Measurements from ENCODE around the gene FASTK. TPM values are rescaled to one million over a fixed set of nuclear protein-coding genes. Genes with fewer than 3 reads are reported as not detected.
A peak's percentile ranks its signal among the peaks of the same experiment; 100 is the strongest.

FASTK gene
- total RNA-seq, 1 donor: 87.6 TPM

DNA sequence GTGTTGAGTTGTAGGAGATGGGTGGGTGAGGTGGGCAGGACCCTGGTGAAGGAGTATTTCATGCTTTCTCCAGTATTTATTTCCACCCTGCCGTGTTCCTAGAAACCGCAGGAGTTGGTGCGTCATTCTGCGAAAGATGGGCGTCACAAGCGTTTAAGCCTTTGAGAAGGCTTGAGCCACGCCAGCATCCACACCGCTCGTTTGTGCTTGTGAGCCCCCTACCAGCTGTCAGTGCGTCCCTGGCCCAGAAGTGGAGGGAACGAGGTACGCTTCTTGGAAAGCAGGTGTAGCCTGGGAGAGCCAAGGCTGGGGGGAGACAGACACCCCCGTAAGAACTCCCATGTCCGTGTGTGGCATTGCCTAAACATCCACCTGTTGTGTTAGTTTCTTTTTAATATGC, 11.4 kb upstream of the FASTK start:
- Histone ChIP-seq H3K27ac (ENCODE audit: low read depth, low read length) (no peak overlapping the region), H3K4me3 (ENCODE audit: insufficient read depth, low read length) (no peak overlapping the region), H3K27me3 (ENCODE audit: insufficient read depth, low read length) (no peaks in the 10 kb centered on the region), H3K9me3 (ENCODE audit: low read depth, low read length) (no peaks in the 10 kb centered on the region), H3K4me1 (ENCODE audit: insufficient read depth, low read length) (peaks cover 24% of the 10 kb centered on the region), H2AFZ (ENCODE audit: low read length) (no peak overlapping the region), H3K79me2 (ENCODE audit: insufficient read depth, low read length) (peaks cover 97% of the 10 kb centered on the region), H3K36me3 (ENCODE audit: insufficient read depth, low read length) (peaks cover 7% of the 10 kb centered on the region), H3K4me2 (ENCODE audit: insufficient read depth, low read length) (no peak overlapping the region), H4K20me1 (ENCODE audit: insufficient read depth, low read length) (peaks cover 72% of the 10 kb centered on the region)
- TF ChIP-seq, protein P1, sequence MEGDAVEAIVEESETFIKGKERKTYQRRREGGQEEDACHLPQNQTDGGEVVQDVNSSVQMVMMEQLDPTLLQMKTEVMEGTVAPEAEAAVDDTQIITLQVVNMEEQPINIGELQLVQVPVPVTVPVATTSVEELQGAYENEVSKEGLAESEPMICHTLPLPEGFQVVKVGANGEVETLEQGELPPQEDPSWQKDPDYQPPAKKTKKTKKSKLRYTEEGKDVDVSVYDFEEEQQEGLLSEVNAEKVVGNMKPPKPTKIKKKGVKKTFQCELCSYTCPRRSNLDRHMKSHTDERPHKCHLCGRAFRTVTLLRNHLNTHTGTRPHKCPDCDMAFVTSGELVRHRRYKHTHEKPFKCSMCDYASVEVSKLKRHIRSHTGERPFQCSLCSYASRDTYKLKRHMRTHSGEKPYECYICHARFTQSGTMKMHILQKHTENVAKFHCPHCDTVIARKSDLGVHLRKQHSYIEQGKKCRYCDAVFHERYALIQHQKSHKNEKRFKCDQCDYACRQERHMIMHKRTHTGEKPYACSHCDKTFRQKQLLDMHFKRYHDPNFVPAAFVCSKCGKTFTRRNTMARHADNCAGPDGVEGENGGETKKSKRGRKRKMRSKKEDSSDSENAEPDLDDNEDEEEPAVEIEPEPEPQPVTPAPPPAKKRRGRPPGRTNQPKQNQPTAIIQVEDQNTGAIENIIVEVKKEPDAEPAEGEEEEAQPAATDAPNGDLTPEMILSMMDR (IDR thresholded peaks at IDR 0.05; ENCODE audit: extremely low read depth, low read depth, low read length): no peak
- DNase-seq (ENCODE audit: insufficient read length, low spot score, missing footprints): no peak

DNA sequence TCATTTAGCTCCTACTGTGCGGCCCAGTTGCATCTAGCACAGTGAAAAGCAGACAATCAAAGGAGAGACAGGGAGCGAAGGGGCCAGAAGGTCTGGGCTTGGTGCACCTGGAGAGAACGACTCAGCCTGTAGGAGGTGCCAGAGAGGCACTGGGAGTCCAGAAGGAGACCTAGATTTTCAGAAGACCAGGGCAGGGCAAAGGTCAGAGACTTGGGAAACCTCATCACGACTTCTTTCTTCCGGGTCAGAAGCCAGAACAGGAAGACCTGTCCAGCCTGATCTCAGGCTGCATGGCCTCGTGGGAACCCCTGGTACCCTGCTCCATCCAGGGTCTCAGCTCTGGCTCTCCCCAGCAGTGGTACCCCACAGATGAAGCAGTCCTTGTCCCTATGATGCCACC, 10.8 kb upstream of the FASTK start:
- no peak overlapping the region for H2AFZ ChIP-seq (ENCODE audit: low read length)
- H3K79me2 ChIP-seq (ENCODE audit: insufficient read depth, low read length): peaks cover 94% of the 10 kb centered on the region
- peaks cover 7% of the 10 kb centered on the region for H3K36me3 ChIP-seq (ENCODE audit: insufficient read depth, low read length)
- H3K4me3 ChIP-seq (ENCODE audit: insufficient read depth, low read length): no peak overlapping the region
- no peaks in the 10 kb centered on the region for H3K9me3 ChIP-seq (ENCODE audit: low read depth, low read length)
- peaks cover 72% of the 10 kb centered on the region for H4K20me1 ChIP-seq (ENCODE audit: insufficient read depth, low read length)
- DNase-seq (ENCODE audit: insufficient read length, low spot score, missing footprints): no peak
- H3K4me2 ChIP-seq (ENCODE audit: insufficient read depth, low read length): no peak overlapping the region
- H3K4me1 ChIP-seq (ENCODE audit: insufficient read depth, low read length): peaks cover 24% of the 10 kb centered on the region
- no peak overlapping the region for H3K27ac ChIP-seq (ENCODE audit: low read depth, low read length)
- no peaks in the 10 kb centered on the region for H3K27me3 ChIP-seq (ENCODE audit: insufficient read depth, low read length)
- TF ChIP-seq, protein P1 (IDR thresholded peaks at IDR 0.05; ENCODE audit: extremely low read depth, low read depth, low read length): peak; percentile 55

DNA sequence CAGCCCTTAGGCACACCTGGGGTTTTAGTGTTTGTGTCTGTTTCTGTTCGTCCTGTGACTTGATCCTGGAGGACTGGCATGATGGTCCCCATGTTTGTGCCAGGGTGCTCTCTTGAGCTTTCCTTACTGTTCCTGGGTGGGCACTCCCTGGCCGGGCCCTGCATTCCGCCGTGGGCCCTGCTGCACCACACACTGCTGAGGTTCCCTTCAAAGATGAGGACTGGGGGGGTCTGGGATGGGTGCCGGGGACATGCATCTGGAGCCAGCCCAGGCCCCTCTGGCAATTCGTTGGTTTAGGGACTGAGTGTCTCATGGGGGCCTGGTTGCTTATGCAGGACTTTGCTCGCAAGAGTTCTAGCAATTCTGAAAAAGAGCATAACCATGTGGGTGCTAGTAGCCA, 10.4 kb upstream of the FASTK start:
- H4K20me1 ChIP-seq (ENCODE audit: insufficient read depth, low read length): peaks cover 69% of the 10 kb centered on the region
- peaks cover 24% of the 10 kb centered on the region for H3K4me1 ChIP-seq (ENCODE audit: insufficient read depth, low read length)
- peaks cover 7% of the 10 kb centered on the region for H3K36me3 ChIP-seq (ENCODE audit: insufficient read depth, low read length)
- H3K4me3 ChIP-seq (ENCODE audit: insufficient read depth, low read length): no peak overlapping the region
- no peak overlapping the region for H3K4me2 ChIP-seq (ENCODE audit: insufficient read depth, low read length)
- peaks cover 91% of the 10 kb centered on the region for H3K79me2 ChIP-seq (ENCODE audit: insufficient read depth, low read length)
- H3K9me3 ChIP-seq (ENCODE audit: low read depth, low read length): no peaks in the 10 kb centered on the region
- peak; percentile 80 for DNase-seq (ENCODE audit: insufficient read length, low spot score, missing footprints)
- no peak overlapping the region for H3K27ac ChIP-seq (ENCODE audit: low read depth, low read length)
- H2AFZ ChIP-seq (ENCODE audit: low read length): no peak overlapping the region
- TF ChIP-seq, protein P1 (IDR thresholded peaks at IDR 0.05; ENCODE audit: extremely low read depth, low read depth, low read length): no peak
- H3K27me3 ChIP-seq (ENCODE audit: insufficient read depth, low read length): no peaks in the 10 kb centered on the region

DNA sequence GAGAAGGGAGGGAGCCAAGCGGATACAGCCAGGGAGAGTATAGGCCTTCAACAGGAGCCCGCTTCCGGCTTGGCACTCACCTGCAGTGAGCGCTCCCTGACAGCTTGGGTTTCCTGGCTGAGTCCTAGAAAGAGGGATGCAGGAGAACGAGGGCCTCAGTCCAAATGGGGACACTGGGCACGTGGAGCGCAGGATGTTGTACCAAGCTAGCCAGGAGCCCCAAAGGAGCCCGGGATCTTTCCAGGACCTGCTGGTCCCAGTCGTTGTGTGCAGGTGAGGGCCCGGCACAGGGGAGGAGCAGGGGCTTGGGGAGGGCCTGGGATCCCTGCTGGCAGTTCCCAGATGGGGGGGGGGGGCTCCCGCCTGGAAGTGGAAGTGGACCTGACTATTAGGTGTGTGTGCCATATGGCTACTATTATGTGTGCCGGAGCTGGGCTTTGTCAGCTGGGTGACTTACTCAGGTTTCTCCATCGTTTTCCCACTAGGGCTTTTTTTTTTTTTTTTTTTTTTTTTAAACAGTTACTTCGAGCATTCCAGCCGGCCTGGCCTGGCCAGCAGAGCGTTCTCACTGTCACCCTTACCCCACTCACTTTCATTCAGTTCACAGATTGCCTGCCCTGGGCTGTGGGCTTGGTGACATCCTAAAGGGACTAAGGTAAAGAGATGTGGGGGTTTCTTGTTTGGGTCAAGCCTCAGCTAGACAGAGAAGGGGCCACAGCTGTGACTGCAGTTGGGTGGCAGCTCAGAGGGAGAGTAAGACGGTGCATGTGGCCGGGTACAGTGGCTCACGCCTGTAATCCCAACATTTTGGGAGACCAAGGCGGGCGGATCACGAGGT, 9.5 kb upstream of the FASTK start:
- Histone ChIP-seq H3K79me2 (ENCODE audit: insufficient read depth, low read length) (peaks cover 82% of the 10 kb centered on the region), H3K9me3 (ENCODE audit: low read depth, low read length) (no peaks in the 10 kb centered on the region), H3K27me3 (ENCODE audit: insufficient read depth, low read length) (no peaks in the 10 kb centered on the region), H3K27ac (ENCODE audit: low read depth, low read length) (peak overlapping the region; percentile 79), H3K36me3 (ENCODE audit: insufficient read depth, low read length) (peaks cover 7% of the 10 kb centered on the region), H4K20me1 (ENCODE audit: insufficient read depth, low read length) (peaks cover 60% of the 10 kb centered on the region), H3K4me2 (ENCODE audit: insufficient read depth, low read length) (peak overlapping the region; percentile 79), H3K4me1 (ENCODE audit: insufficient read depth, low read length) (peaks cover 29% of the 10 kb centered on the region), H3K4me3 (ENCODE audit: insufficient read depth, low read length) (peak overlapping the region; percentile 91), H2AFZ (ENCODE audit: low read length) (no peak overlapping the region)
- DNase-seq (ENCODE audit: insufficient read length, low spot score, missing footprints): peak; percentile 78
- TF ChIP-seq, protein P1 (IDR thresholded peaks at IDR 0.05; ENCODE audit: extremely low read depth, low read depth, low read length): no peak
